Colonic mucosa (tissue), 4 donors: ENCODE data around the gene SP3. TPM values are rescaled to one million over a fixed set of nuclear protein-coding genes. Genes with fewer than 3 reads are reported as not detected.

Source experiments
- DNase-seq: peaks from one replicate; pipeline ENCODE4 v3.0.0-alpha.2; 2020
- H3K27ac ChIP-seq: fragments of 200-600 bp; one replicate; pipeline ENCODE4 v1.8.0; 2021
- H3K27me3 ChIP-seq: fragments of 200-600 bp; one replicate; pipeline ENCODE4 v1.8.0; 2021
- H3K36me3 ChIP-seq: fragments of 200-600 bp; one replicate; pipeline ENCODE4 v1.8.0; 2021
- H3K4me1 ChIP-seq: fragments of 200-600 bp; one replicate; pipeline ENCODE4 v1.8.0; 2021; ENCODE audit warnings: mild to moderate bottlenecking
- H3K4me3 ChIP-seq: fragments of 200-600 bp; one replicate; pipeline ENCODE4 v1.8.0; 2021
- H3K9ac ChIP-seq, 2 donors: one replicate each; pipeline ENCODE4 v1.7.0; 2013; ENCODE audit warnings: control low read depth in 2 of 2, low read depth in 2 of 2, low read length in 2 of 2
- H3K9me3 ChIP-seq: fragments of 200-600 bp; one replicate; pipeline ENCODE4 v1.8.0; 2021
- intact Hi-C: fragments of 100-400 bp; cut with DNase I; formaldehyde crosslinking; loops from one replicate; pipeline ENCODE4 v1.14.1; 2022
- total RNA-seq, 2 donors: library from RNA; stranded (reverse); fragmentation: NEBNext Ultra II Directional in 1 of 2; extraction: Animal tissue kit (Norgen Biotek cat#: 25700) in 1 of 2; gene quantifications; one replicate each; pipeline ENCODE4 v1.2.1, GENCODE V29; 2021
- TF ChIP-seq, protein P1 (sequence below): fragments of 200-600 bp; IDR thresholded peaks from one replicate; pipeline ENCODE4 v1.8.0; 2022; ENCODE audit warnings: antibody characterized with exemption, mild to moderate bottlenecking
- donor health status: healthy.
- donor health status: DM: no; HTN: no; CAD: no.
- donor health status: DM: no; HTN: no; CAD: no.

SP3 gene
- total RNA-seq, 2 donors from 2014 or later = 77.0 to 99.0 TPM

DNA sequence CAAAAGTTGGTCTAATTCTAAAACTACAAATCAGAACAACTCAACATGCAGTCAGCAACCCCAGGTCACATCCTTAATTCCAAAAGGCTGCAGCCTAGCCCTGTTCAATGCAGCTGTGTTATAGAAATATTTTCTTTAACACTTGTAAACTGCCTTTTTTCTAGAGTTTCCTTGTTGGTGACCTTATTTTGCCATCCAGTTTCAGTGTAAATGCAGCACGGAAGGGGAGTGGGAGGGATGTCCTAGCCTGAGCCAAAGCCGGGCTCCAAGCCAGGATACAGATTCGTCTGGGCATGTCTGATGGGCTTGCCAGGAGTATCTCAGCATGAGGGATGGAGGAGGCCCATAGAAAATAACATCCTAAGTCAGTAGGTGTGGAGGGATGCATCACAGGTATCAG is 17.7 kb upstream of the SP3 start:
- intact Hi-C loops = no loop called here
- Histone ChIP-seq H3K27ac (no peak overlapping the region), H3K4me1 (peaks cover 3% of the 10 kb centered on the region), H3K9ac (no peak overlapping the region), H3K27me3 (no peaks in the 10 kb centered on the region), H3K9me3 (no peaks in the 10 kb centered on the region), H3K4me3 (no peak overlapping the region), H3K36me3 (no peaks in the 10 kb centered on the region)
- TF ChIP-seq, protein P1, sequence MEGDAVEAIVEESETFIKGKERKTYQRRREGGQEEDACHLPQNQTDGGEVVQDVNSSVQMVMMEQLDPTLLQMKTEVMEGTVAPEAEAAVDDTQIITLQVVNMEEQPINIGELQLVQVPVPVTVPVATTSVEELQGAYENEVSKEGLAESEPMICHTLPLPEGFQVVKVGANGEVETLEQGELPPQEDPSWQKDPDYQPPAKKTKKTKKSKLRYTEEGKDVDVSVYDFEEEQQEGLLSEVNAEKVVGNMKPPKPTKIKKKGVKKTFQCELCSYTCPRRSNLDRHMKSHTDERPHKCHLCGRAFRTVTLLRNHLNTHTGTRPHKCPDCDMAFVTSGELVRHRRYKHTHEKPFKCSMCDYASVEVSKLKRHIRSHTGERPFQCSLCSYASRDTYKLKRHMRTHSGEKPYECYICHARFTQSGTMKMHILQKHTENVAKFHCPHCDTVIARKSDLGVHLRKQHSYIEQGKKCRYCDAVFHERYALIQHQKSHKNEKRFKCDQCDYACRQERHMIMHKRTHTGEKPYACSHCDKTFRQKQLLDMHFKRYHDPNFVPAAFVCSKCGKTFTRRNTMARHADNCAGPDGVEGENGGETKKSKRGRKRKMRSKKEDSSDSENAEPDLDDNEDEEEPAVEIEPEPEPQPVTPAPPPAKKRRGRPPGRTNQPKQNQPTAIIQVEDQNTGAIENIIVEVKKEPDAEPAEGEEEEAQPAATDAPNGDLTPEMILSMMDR = no peak
- DNase-seq = no peak

DNA sequence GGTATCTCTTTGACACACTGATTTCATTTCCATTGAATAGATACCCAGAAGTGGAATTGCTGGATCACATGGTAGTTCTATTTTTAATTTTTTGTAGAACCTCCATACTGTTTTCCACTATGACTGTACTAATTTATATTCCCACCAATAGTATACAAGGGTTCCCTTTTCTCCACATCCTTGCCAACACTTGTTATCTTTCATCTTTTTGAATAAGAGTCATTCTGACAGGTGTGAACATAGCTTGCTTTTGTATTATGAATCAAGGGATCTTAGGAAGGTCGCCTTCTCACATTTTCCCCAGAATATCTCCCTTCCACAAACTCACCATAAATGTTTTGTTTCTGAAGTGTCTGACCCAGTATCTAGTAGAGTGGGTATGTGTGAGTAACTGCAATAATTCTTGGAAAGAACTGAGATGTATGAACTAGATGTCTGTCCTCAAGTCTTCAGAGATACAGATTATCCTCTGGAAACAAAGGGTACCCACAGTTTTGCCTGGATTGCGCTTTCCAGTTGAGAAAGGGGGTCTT is 17.1 kb upstream of the SP3 start:
- no peak overlapping the region for H3K9ac ChIP-seq
- intact Hi-C loops = no loop called here

DNA sequence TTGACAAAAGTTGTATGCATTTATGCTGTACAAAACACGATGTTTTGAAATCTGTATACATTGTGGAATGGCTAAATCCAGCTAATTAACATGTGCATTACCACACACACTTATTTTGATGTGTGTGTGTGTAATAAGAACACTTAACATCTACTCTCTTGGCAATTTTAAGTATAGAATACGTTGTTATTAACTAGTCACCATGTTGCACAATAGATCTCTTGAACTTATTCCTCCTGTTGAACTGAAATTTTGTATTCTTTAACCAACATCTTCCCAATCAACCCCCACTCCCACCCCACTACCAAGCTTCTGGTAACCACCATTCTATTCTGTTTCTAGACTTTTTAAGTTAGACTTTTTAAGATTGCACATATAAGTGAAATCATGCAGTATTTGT is 16.3 kb upstream of the SP3 start:
- TF ChIP-seq, protein P1 = no peak
- intact Hi-C loops = no loop called here
- Histone ChIP-seq H3K27me3 (no peaks in the 10 kb centered on the region), H3K9ac (no peak overlapping the region), H3K4me1 (peaks cover 3% of the 10 kb centered on the region), H3K4me3 (no peak overlapping the region), H3K27ac (no peak overlapping the region), H3K9me3 (no peaks in the 10 kb centered on the region), H3K36me3 (no peaks in the 10 kb centered on the region)
- no peak for DNase-seq

More for the DNA sequence above, 17.1 kb upstream of the SP3 start:
- H3K27me3 ChIP-seq = no peaks in the 10 kb centered on the region
- H3K4me1 ChIP-seq = peaks cover 3% of the 10 kb centered on the region
- no peak overlapping the region for H3K27ac ChIP-seq
- no peaks in the 10 kb centered on the region for H3K36me3 ChIP-seq
- H3K9me3 ChIP-seq = no peaks in the 10 kb centered on the region
- DNase-seq = no peak
- no peak overlapping the region for H3K4me3 ChIP-seq
- TF ChIP-seq, protein P1 = no peak

DNA sequence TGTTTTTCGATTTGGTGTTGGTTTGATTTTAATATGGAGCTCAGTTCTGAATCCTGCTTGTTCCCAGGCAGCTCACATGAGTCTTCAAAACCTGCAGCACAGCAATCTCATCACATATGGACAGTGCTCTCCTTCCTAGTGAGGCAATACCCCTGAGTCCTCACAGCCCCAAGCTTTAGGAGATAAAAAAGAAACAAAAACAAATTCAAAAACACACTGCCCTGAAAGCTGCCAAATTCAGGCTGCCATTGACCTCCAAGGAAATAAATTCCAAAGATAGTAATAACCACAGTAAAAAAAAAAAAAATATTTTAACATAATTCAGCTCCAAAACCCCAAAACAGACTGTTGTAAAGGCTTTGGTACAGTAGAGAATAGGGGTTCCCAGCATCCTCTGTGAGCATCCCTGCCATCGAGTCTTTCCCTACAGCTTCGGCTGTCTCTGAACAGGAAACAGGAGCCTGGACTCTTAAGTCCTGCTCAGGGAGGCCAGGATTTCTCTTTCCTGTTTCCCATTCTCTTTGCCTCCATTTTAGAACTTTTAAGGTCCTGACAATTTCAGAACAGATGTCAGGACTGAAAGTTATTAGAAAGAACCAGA is 14.7 kb upstream of the SP3 start:
- no peaks in the 10 kb centered on the region for H3K4me1 ChIP-seq
- H3K9ac ChIP-seq = no peak overlapping the region
- H3K27me3 ChIP-seq = no peaks in the 10 kb centered on the region
- H3K27ac ChIP-seq = no peak overlapping the region
- H3K9me3 ChIP-seq = no peaks in the 10 kb centered on the region
- no peak for DNase-seq
- TF ChIP-seq, protein P1 = no peak
- intact Hi-C loops = no loop called here
- no peak overlapping the region for H3K4me3 ChIP-seq
- H3K36me3 ChIP-seq = no peaks in the 10 kb centered on the region

DNA sequence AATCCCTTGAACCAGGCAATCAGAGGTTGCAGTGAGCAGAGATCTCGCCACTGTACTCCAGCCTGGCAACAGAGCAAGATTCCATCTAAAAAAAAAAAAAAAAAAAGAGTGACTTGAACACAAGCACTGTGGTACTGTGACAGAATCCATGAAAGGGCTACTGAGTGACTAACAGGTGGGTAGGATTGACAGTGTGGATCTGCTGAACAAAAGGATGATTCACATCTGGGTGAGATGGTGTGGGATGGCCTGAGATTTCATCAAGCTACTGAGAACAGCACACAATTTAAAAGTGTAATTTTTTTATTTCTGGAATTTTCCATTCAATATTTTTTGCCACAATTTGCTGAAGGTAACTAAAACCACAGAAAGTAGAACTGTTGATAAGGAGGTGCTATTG is 13.3 kb upstream of the SP3 start:
- Histone ChIP-seq H3K27me3 (no peaks in the 10 kb centered on the region), H3K9me3 (no peaks in the 10 kb centered on the region), H3K9ac (no peak overlapping the region), H3K4me3 (no peak overlapping the region), H3K27ac (no peak overlapping the region), H3K36me3 (no peaks in the 10 kb centered on the region), H3K4me1 (no peaks in the 10 kb centered on the region)
- intact Hi-C loops = no loop called here
- no peak for DNase-seq
- TF ChIP-seq, protein P1 = no peak
